Body of pancreas (tissue), 4 donors: ENCODE measurements around the gene AJAP1.

ENCODE experiments used
- CTCF ChIP-seq, 7 experiments: fragments of 450-650 bp in 4 of 7; fragments of 200-600 bp in 3 of 7; sonication (generic) in 3 of 7; IDR thresholded peaks; one replicate each; pipeline ENCODE4 v1.5.1; 2016 to 2019; ENCODE audit warnings: antibody characterized with exemption in 7 of 7
- POLR2A ChIP-seq, 3 donors: fragments of 450-650 bp; IDR thresholded peaks; one replicate each; pipeline ENCODE4 v1.6.1; 2016; ENCODE audit warnings: antibody characterized with exemption in 3 of 3, mild to moderate bottlenecking in 2 of 3

GRCh38 chr1:4691766-4692405 is 37.5 kb downstream of the AJAP1 start:
- TF ChIP-seq CTCF (IDR thresholded peaks at IDR 0.05) (no peak), POLR2A (IDR thresholded peaks at IDR 0.05) (no peak)
